ENCODE data around the gene PEX26.

PEX26 gene

GRCh38 chr22:18085188-18085587, 7.4 kb downstream of the PEX26 start:
- H3K9me3 ChIP-seq (ENCODE audit: insufficient read depth, low read length, severe bottlenecking), result no peaks in the 10 kb centered on the region
- peaks cover 42% of the 10 kb centered on the region for H3K79me2 ChIP-seq (ENCODE audit: insufficient read depth, low read length)
- no peak overlapping the region for H2AFZ ChIP-seq (ENCODE audit: low read depth, low read length)
- no peak overlapping the region for H3K9ac ChIP-seq (ENCODE audit: low read depth, low read length)
- H3K4me2 ChIP-seq (ENCODE audit: insufficient read depth, low read length), result no peak overlapping the region
- H3K4me1 ChIP-seq (ENCODE audit: insufficient read depth, low read length), result peaks cover 6% of the 10 kb centered on the region; the same call in 1 of the 2 replicates
- DNase-seq (no peak), ATAC-seq (ENCODE audit: insufficient read depth, low read depth) (no peak)
- H3K27ac ChIP-seq (ENCODE audit: low read length), result no peak overlapping the region
- H3K36me3 ChIP-seq (ENCODE audit: insufficient read depth, low read length), result peaks cover 89% of the 10 kb centered on the region
- TF ChIP-seq, protein P1, sequence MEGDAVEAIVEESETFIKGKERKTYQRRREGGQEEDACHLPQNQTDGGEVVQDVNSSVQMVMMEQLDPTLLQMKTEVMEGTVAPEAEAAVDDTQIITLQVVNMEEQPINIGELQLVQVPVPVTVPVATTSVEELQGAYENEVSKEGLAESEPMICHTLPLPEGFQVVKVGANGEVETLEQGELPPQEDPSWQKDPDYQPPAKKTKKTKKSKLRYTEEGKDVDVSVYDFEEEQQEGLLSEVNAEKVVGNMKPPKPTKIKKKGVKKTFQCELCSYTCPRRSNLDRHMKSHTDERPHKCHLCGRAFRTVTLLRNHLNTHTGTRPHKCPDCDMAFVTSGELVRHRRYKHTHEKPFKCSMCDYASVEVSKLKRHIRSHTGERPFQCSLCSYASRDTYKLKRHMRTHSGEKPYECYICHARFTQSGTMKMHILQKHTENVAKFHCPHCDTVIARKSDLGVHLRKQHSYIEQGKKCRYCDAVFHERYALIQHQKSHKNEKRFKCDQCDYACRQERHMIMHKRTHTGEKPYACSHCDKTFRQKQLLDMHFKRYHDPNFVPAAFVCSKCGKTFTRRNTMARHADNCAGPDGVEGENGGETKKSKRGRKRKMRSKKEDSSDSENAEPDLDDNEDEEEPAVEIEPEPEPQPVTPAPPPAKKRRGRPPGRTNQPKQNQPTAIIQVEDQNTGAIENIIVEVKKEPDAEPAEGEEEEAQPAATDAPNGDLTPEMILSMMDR (IDR thresholded peaks at IDR 0.05; ENCODE audit: borderline replicate concordance, extremely low read depth, low read length, poor library complexity, severe bottlenecking), result no peak
- no peak for TF ChIP-seq EZH2 (IDR thresholded peaks at IDR 0.05; ENCODE audit: borderline replicate concordance, low read depth, low read length, severe bottlenecking)
- no peak overlapping the region for H3K4me3 ChIP-seq (ENCODE audit: low read depth in 1 of 2, low read length in 2 of 2)
- H4K20me1 ChIP-seq (ENCODE audit: insufficient read depth, low read length), result peaks cover 26% of the 10 kb centered on the region; the same call in 1 of the 2 replicates
- H3K27me3 ChIP-seq (ENCODE audit: insufficient read depth, low read length, poor library complexity), result no peaks in the 10 kb centered on the region

GRCh38 chr22:18087350-18087855, 9.6 kb downstream of the PEX26 start:
- Histone ChIP-seq H3K4me1 (ENCODE audit: insufficient read depth, low read length) (no peaks in the 10 kb centered on the region), H3K36me3 (ENCODE audit: insufficient read depth, low read length) (peaks cover 89% of the 10 kb centered on the region), H3K9ac (ENCODE audit: low read depth, low read length) (no peak overlapping the region), H3K9me3 (ENCODE audit: insufficient read depth, low read length, severe bottlenecking) (no peaks in the 10 kb centered on the region), H3K27ac (ENCODE audit: low read length) (no peak overlapping the region), H4K20me1 (ENCODE audit: insufficient read depth, low read length) (peaks cover 23% of the 10 kb centered on the region; the same call in 1 of the 2 replicates), H3K27me3 (ENCODE audit: insufficient read depth, low read length, poor library complexity) (no peaks in the 10 kb centered on the region), H3K4me3 (ENCODE audit: low read depth in 1 of 2, low read length in 2 of 2) (no peak overlapping the region), H2AFZ (ENCODE audit: low read depth, low read length) (no peak overlapping the region), H3K4me2 (ENCODE audit: insufficient read depth, low read length) (no peak overlapping the region), H3K79me2 (ENCODE audit: insufficient read depth, low read length) (peaks cover 21% of the 10 kb centered on the region)
- TF ChIP-seq EZH2 (IDR thresholded peaks at IDR 0.05; ENCODE audit: borderline replicate concordance, low read depth, low read length, severe bottlenecking), result no peak
- TF ChIP-seq, protein P1 (IDR thresholded peaks at IDR 0.05; ENCODE audit: borderline replicate concordance, extremely low read depth, low read length, poor library complexity, severe bottlenecking), result no peak
- DNase-seq (no peak), ATAC-seq (ENCODE audit: insufficient read depth, low read depth) (no peak)

DNA sequence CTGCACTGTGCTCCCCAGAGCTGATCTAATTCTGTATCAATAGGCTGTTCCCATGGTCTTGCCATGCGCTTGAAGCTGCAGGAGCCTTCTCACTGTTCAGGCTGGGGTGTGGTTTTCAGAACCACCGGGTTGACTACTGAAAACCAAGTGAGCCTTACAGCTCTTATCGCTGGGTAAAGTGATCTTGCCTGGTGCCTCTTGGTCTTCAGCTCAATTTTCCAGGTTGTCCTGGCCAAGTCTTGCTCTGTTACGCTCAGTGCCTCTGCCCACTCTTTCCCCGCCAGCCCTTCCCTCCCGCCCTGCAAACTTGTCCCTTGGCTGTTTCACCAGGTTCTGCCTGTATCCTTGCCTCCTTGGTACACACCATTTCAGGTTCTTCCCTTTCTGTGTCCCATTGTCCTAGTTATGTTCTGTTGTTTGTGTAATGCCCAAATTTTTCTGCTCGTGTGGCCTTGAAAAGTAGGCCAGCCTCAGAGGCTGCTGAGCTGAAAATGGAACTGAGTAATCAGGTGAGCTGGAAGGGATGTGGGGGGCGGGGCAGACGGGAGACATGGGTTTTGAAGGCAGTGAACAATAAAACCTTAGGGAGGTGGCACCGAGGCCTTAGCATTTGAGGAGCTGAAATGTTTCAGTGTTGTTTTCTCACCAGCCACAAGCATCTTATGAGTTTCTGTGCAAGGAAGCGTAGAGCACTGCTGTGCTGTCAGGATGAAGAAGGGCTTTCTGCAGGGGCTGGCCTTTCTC, 11.2 kb downstream of the PEX26 start:
- Histone ChIP-seq H3K27ac (ENCODE audit: low read length) (no peak overlapping the region), H3K9ac (ENCODE audit: low read depth, low read length) (no peak overlapping the region), H3K4me2 (ENCODE audit: insufficient read depth, low read length) (no peak overlapping the region), H3K79me2 (ENCODE audit: insufficient read depth, low read length) (peaks cover 7% of the 10 kb centered on the region; the same call in 1 of the 2 replicates), H3K4me1 (ENCODE audit: insufficient read depth, low read length) (no peaks in the 10 kb centered on the region), H3K27me3 (ENCODE audit: insufficient read depth, low read length, poor library complexity) (no peaks in the 10 kb centered on the region), H3K36me3 (ENCODE audit: insufficient read depth, low read length) (peaks cover 74% of the 10 kb centered on the region), H3K4me3 (ENCODE audit: low read depth in 1 of 2, low read length in 2 of 2) (no peak overlapping the region), H2AFZ (ENCODE audit: low read depth, low read length) (no peak overlapping the region), H4K20me1 (ENCODE audit: insufficient read depth, low read length) (peaks cover 13% of the 10 kb centered on the region; the same call in 1 of the 2 replicates), H3K9me3 (ENCODE audit: insufficient read depth, low read length, severe bottlenecking) (no peaks in the 10 kb centered on the region)
- ATAC-seq (ENCODE audit: insufficient read depth, low read depth) (no peak; the same call in 2 of the 3 replicates), DNase-seq (no peak)
- TF ChIP-seq EZH2 (IDR thresholded peaks at IDR 0.05; ENCODE audit: borderline replicate concordance, low read depth, low read length, severe bottlenecking), result no peak
- TF ChIP-seq, protein P1 (IDR thresholded peaks at IDR 0.05; ENCODE audit: borderline replicate concordance, extremely low read depth, low read length, poor library complexity, severe bottlenecking), result no peak

Data from DND-41 (cell line).